GM18499 (cell line): ENCODE measurements around the gene ARMC10.
"Not testable (repeated sequence)": the region's sequence is repeated elsewhere in the genome, so short reads cannot be mapped to it uniquely, and the experiment has no call there.

ENCODE experiments used
- ATAC-seq: cut with Tn5 transposase; IDR thresholded peaks from one replicate; pipeline ENCODE4 v1.9.1; 2021; ENCODE audit warnings: moderate number of reproducible peaks; ENCODE audit not compliant: insufficient read depth, unreplicated experiment

ARMC10 gene

GRCh38 chr7:103120362-103120761 is 45.4 kb downstream of the ARMC10 start:
- ATAC-seq = no peak

GRCh38 chr7:103121641-103122040 is 46.7 kb downstream of the ARMC10 start:
- no peak for ATAC-seq

- no peak for ATAC-seq
Observed at GRCh38 chr7:103123529-103123928, 48.6 kb downstream of the ARMC10 start.

- no peak for ATAC-seq
Observed at GRCh38 chr7:103124429-103124979, 49.6 kb downstream of the ARMC10 start.

- ATAC-seq = no peak
Observed at GRCh38 chr7:103127006-103127405, 52.1 kb downstream of the ARMC10 start.

GRCh38 chr7:103129702-103130549 is 55.0 kb downstream of the ARMC10 start:
- ATAC-seq = no peak

- no peak for ATAC-seq
Observed at GRCh38 chr7:103130901-103131624, 56.1 kb downstream of the ARMC10 start.

GRCh38 chr7:103132995-103133688 is 58.2 kb downstream of the ARMC10 start:
- ATAC-seq = no peak

- ATAC-seq = no peak
Observed at GRCh38 chr7:103134836-103135554, 60.1 kb downstream of the ARMC10 start.

GRCh38 chr7:103140061-103140460 is 65.1 kb downstream of the ARMC10 start:
- ATAC-seq = no peak

GRCh38 chr7:103140685-103141084 is 65.7 kb downstream of the ARMC10 start:
- no peak for ATAC-seq

- no peak for ATAC-seq
Observed at GRCh38 chr7:103141753-103142404, 66.9 kb downstream of the ARMC10 start.

- no peak for ATAC-seq
Observed at GRCh38 chr7:103142494-103142893, 67.6 kb downstream of the ARMC10 start.

- no peak for ATAC-seq
Observed at GRCh38 chr7:103143868-103144267, 68.9 kb downstream of the ARMC10 start.

- not testable (repeated sequence) for ATAC-seq
Observed at GRCh38 chr7:103144754-103145153, 69.8 kb downstream of the ARMC10 start.

GRCh38 chr7:103148131-103148993 is 73.4 kb downstream of the ARMC10 start:
- no peak for ATAC-seq
